Endothelial cell of umbilical vein (primary cell): ENCODE measurements around the gene UBR4. TPM values are rescaled to one million over a fixed set of nuclear protein-coding genes. Genes with fewer than 3 reads are reported as not detected.

Experiments
- BruUV-seq: library from RNA; stranded (reverse); fragments of 400-500 nt; replicated peaks from 2 replicates; lab custom pipeline; 2021; lab: Mats Ljungman, UMichigan
- CTCF ChIA-PET: fragments of 300-600, 350-600 bp; sonication (Branson Sonifier 250); formaldehyde crosslinking; loops from one replicate; lab custom pipeline; 2021; ENCODE audit warnings: antibody characterized with exemption, inconsistent platforms; lab: Charles Lee
- POLR2A ChIA-PET: fragments of 300-600, 350-600 bp; sonication (Branson Sonifier 250); formaldehyde crosslinking; loops from one replicate; lab custom pipeline; 2021; ENCODE audit warnings: antibody characterized with exemption, inconsistent platforms; lab: Charles Lee
- DNase-seq: peaks from one replicate; pipeline ENCODE4 v3.0.0-alpha.2; 2011; ENCODE audit warnings: low read depth, low spot score
- FAIRE-seq: peaks from 2 replicates; lab custom pipeline; 2011; peaks lifted over from hg19 to GRCh38; lab: Jason Lieb, UNC
- H2AFZ ChIP-seq: 2 replicates; pipeline ENCODE4 v1.6.0; 2012; ENCODE audit warnings: low read depth, low read length, control low read depth, inconsistent platforms
- H3K27ac ChIP-seq: 2 replicates; pipeline ENCODE4 v1.5.1; 2011; ENCODE audit warnings: low read depth, mild to moderate bottlenecking, control low read depth, low read length, moderate library complexity; ENCODE audit not compliant: insufficient read depth
- H3K27me3 ChIP-seq, 2 experiments: 2 replicates each; pipeline versions ENCODE4 v1.6.0 to v1.6.1; 2011; ENCODE audit warnings: low read length in 2 of 2, mixed read lengths in 1 of 2; ENCODE audit not compliant: control insufficient read depth in 2 of 2, insufficient read depth in 2 of 2
- H3K36me3 ChIP-seq, 2 experiments: 2 replicates in 1 of 2; 3 replicates in 1 of 2; pipeline ENCODE4 v1.5.1; 2011; ENCODE audit warnings: low read length in 2 of 2, mild to moderate bottlenecking in 1 of 2, moderate library complexity in 1 of 2; ENCODE audit not compliant: control insufficient read depth in 2 of 2, insufficient read depth in 2 of 2; ENCODE audit errors: extremely low read depth in 1 of 2
- H3K4me1 ChIP-seq: 3 replicates; pipeline ENCODE4 v1.5.1; 2011; ENCODE audit warnings: mild to moderate bottlenecking, low read length; ENCODE audit not compliant: control insufficient read depth, insufficient read depth; ENCODE audit errors: extremely low read depth
- H3K4me2 ChIP-seq: 2 replicates; pipeline ENCODE4 v1.6.1; 2011; ENCODE audit warnings: low read length, control low read depth, mixed read lengths; ENCODE audit not compliant: insufficient read depth
- H3K4me3 ChIP-seq, 3 experiments: fragments of 200-600 bp in 1 of 3; sonication (generic), shearing (Covaris generic) in 1 of 3; replicated peaks in 1 of 3; 2 replicates each; pipeline ENCODE4 v1.5.1; 2011 to 2016; ENCODE audit warnings: control low read depth in 3 of 3, low read length in 3 of 3, mild to moderate bottlenecking in 2 of 3, inconsistent platforms in 1 of 3, low read depth in 1 of 3, moderate library complexity in 1 of 3; ENCODE audit not compliant: insufficient read depth in 1 of 3
- H3K79me2 ChIP-seq: 2 replicates; pipeline ENCODE4 v1.6.0; 2012; ENCODE audit warnings: low read length, inconsistent platforms; ENCODE audit not compliant: control insufficient read depth, insufficient read depth
- H3K9ac ChIP-seq: replicated peaks from 2 replicates; pipeline ENCODE3; 2011; ENCODE audit warnings: low read length, control low read depth; ENCODE audit not compliant: insufficient read depth; ENCODE audit errors: extremely low read depth
- H3K9me1 ChIP-seq: replicated peaks from 3 replicates; pipeline ENCODE4 v1.6.0; 2011; ENCODE audit warnings: mild to moderate bottlenecking, low read length; ENCODE audit not compliant: control insufficient read depth, insufficient read depth; ENCODE audit errors: extremely low read depth
- H3K9me3 ChIP-seq: replicated peaks from 2 replicates; pipeline ENCODE4 v1.5.1; 2012; ENCODE audit warnings: low read length, inconsistent platforms; ENCODE audit not compliant: control insufficient read depth, insufficient read depth
- H4K20me1 ChIP-seq: replicated peaks from 2 replicates; pipeline ENCODE3; 2011; ENCODE audit warnings: mild to moderate bottlenecking, low read length; ENCODE audit not compliant: control insufficient read depth, insufficient read depth; ENCODE audit errors: extremely low read depth
- CTCF ChIP-seq, 2 donors: IDR thresholded peaks; 1 replicate in 1 of 2; 2 replicates in 1 of 2; pipeline ENCODE4 v1.5.1; 2011; ENCODE audit warnings: low read length in 2 of 2, mild to moderate bottlenecking in 2 of 2, moderate library complexity in 2 of 2, control low read depth in 1 of 2, inconsistent platforms in 1 of 2, low read depth in 1 of 2; ENCODE audit not compliant: insufficient read depth in 1 of 2; ENCODE audit errors: extremely low read depth in 1 of 2
- EZH2 ChIP-seq: IDR thresholded peaks from 2 replicates; pipeline ENCODE4 v1.6.1; 2012; ENCODE audit warnings: borderline replicate concordance, low read depth, mild to moderate bottlenecking, moderate library complexity, low read length, inconsistent platforms; ENCODE audit not compliant: severe bottlenecking
- FOS ChIP-seq: IDR thresholded peaks from 2 replicates; pipeline ENCODE4 v1.6.1; 2011; ENCODE audit warnings: mild to moderate bottlenecking, low read length, moderate library complexity, borderline replicate concordance; ENCODE audit not compliant: insufficient read depth
- GATA2 ChIP-seq: IDR thresholded peaks from 2 replicates; pipeline ENCODE4 v1.7.0; 2011; ENCODE audit warnings: low read depth, mild to moderate bottlenecking, moderate library complexity, mixed read lengths, low read length; ENCODE audit not compliant: insufficient read length, insufficient read depth
- JUN ChIP-seq: IDR thresholded peaks from 2 replicates; pipeline ENCODE4 v1.6.1; 2011; ENCODE audit warnings: borderline replicate concordance, low read depth; ENCODE audit not compliant: insufficient read length, insufficient read depth
- MAX ChIP-seq: IDR thresholded peaks from 2 replicates; pipeline ENCODE4 v1.6.1; 2011; ENCODE audit not compliant: insufficient read depth, insufficient read length
- MYC ChIP-seq: IDR thresholded peaks from one replicate; pipeline ENCODE4 v1.6.1; 2011; ENCODE audit warnings: mild to moderate bottlenecking, low read depth, low read length
- POLR2A ChIP-seq: IDR thresholded peaks from 2 replicates; pipeline ENCODE4 v1.6.1; 2012; ENCODE audit warnings: low read depth, mild to moderate bottlenecking, control low read depth, low read length
- POLR2AphosphoS5 ChIP-seq: IDR thresholded peaks from 2 replicates; pipeline ENCODE4 v1.6.1; 2012; ENCODE audit warnings: low read depth, mild to moderate bottlenecking, control low read depth, low read length, moderate library complexity; ENCODE audit not compliant: insufficient read depth
- dilution Hi-C: fragments of 300-500 bp; cut with MboI; formaldehyde crosslinking; loops from one replicate; pipeline ENCODE4 v1.15.0; 2019; ENCODE audit warnings: low sequenced_read_pairs; ENCODE audit not compliant: extremely low pct_ligation_motif_present
- intact Hi-C: fragments of 100-400 bp; cut with micrococcal nuclease; formaldehyde crosslinking; loops from one replicate; pipeline ENCODE4 v1.10.0; 2022
- polyA plus RNA-seq, 4 experiments: library from polyadenylated mRNA; depleted of rRNA in 3 of 4; stranded (reverse) in 3 of 4; unstranded in 1 of 4; fragments of >200 nt; gene quantifications; 2 replicates each; pipeline versions ENCODE4 v1.2.1 to v1.2.3, GENCODE V29; 2011 to 2012; ENCODE audit warnings: missing spikeins in 1 of 4
- total RNA-seq: library from RNA; stranded (reverse); gene quantifications from 2 replicates; pipeline ENCODE4 v1.2.3, GENCODE V29; 2021

The UBR4 gene
- total and polyA plus RNA-seq, 2 donors (not counting 3 experiments of a cell fraction or from before 2014, with no cell fraction given), result 125 to 150 TPM

GRCh38 chr1:19065526-19066247, 144.4 kb downstream of the UBR4 start:
- ChIA-PET CTCF (interaction anchor here (1.1 to 3.2 kb wide), 3 partner anchors 153 to 163 kb away, joined by 3 to 14 read pairs (median 3); no protein-coding TSS in a partner anchor), POLR2A (no interaction called here)
- no peak overlapping the region for H3K27ac ChIP-seq
- H3K4me1 ChIP-seq, result no peaks in the 10 kb centered on the region
- no peak overlapping the region for H2AFZ ChIP-seq
- FAIRE-seq (no peak), DNase-seq (no peak)
- H3K4me2 ChIP-seq, result no peak overlapping the region
- H3K4me3 ChIP-seq, result no peak overlapping the region
- no peaks in the 10 kb centered on the region for H4K20me1 ChIP-seq
- H3K9ac ChIP-seq, result no peak overlapping the region
- no peaks in the 10 kb centered on the region for H3K27me3 ChIP-seq
- no peak for TF ChIP-seq CTCF (IDR thresholded peaks at IDR 0.05; ENCODE audit: extremely low read depth in 1 of 2, insufficient read depth in 1 of 2, low read depth in 1 of 2, low read length in 2 of 2)
- TF ChIP-seq POLR2AphosphoS5, result no peak
- TF ChIP-seq GATA2, result no peak
- TF ChIP-seq JUN, result no peak
- TF ChIP-seq FOS, result no peak
- TF ChIP-seq POLR2A, result no peak
- no peak for TF ChIP-seq MYC
- TF ChIP-seq MAX, result no peak
- TF ChIP-seq EZH2, result no peak
- H3K9me3 ChIP-seq, result no peaks in the 10 kb centered on the region
- no peaks in the 10 kb centered on the region for H3K79me2 ChIP-seq
- H3K36me3 ChIP-seq, result no peaks in the 10 kb centered on the region
- BruUV-seq, result no TSS peak
- H3K9me1 ChIP-seq, result no peaks in the 10 kb centered on the region
- intact Hi-C loops, result loop anchor here (5.0 kb wide), 1 partner anchor 93 kb away; no protein-coding TSS in a partner anchor
- dilution Hi-C loops, result no loop called here
